Thyroid gland (tissue), 4 donors: ENCODE data around the gene RBP3.

Experiments
- CTCF ChIP-seq, 6 experiments: fragments of 200-600 bp in 3 of 6; fragments of 450-650 bp in 3 of 6; sonication (generic) in 3 of 6; IDR thresholded peaks; one replicate each; pipeline ENCODE4 v1.5.1; 2016 to 2019; ENCODE audit warnings: antibody characterized with exemption in 6 of 6, mild to moderate bottlenecking in 2 of 6, inconsistent platforms in 1 of 6, moderate library complexity in 1 of 6
- POLR2A ChIP-seq, 2 donors: fragments of 450-650 bp; IDR thresholded peaks; one replicate each; pipeline ENCODE4 v1.6.1; 2017; ENCODE audit warnings: antibody characterized with exemption in 2 of 2, mild to moderate bottlenecking in 2 of 2, moderate library complexity in 1 of 2

- TF ChIP-seq CTCF (IDR thresholded peaks at IDR 0.05) (no peak), POLR2A (IDR thresholded peaks at IDR 0.05) (no peak)
These were observed 19.5 kb downstream of the RBP3 start for GRCh38 chr10:47367646-47368045.
